H1 (cell line): ENCODE measurements around the gene DPY19L3.

Experiments used
- CREB1 ChIP-seq: IDR thresholded peaks from 2 replicates; pipeline ENCODE4 v1.6.1; 2012; ENCODE audit warnings: inconsistent platforms
- EP300 ChIP-seq, 2 experiments: IDR thresholded peaks; 1 replicate in 1 of 2; 2 replicates in 1 of 2; pipeline ENCODE4 v1.6.1; 2011 to 2012; ENCODE audit warnings: low read depth in 2 of 2, low read length in 2 of 2, mild to moderate bottlenecking in 2 of 2, borderline replicate concordance in 1 of 2, inconsistent platforms in 1 of 2, moderate library complexity in 1 of 2
- EZH2 ChIP-seq: fragments of 200-600 bp; sonication (generic); IDR thresholded peaks from 2 replicates; pipeline ENCODE4 v1.7.1; 2012; ENCODE audit warnings: low read depth, mild to moderate bottlenecking, moderate library complexity, low read length, inconsistent platforms; ENCODE audit not compliant: severe bottlenecking
- JUND ChIP-seq: IDR thresholded peaks from 2 replicates; pipeline ENCODE4 v1.6.1; 2011; ENCODE audit warnings: mild to moderate bottlenecking, improper control_type of control experiment, low read length
- MAFK ChIP-seq: IDR thresholded peaks from 2 replicates; pipeline ENCODE4 v1.6.1; 2012; ENCODE audit warnings: low read depth, mild to moderate bottlenecking, improper control_type of control experiment, low read length
- POLR2A ChIP-seq, 2 experiments: IDR thresholded peaks; 1 replicate in 1 of 2; 2 replicates in 1 of 2; pipeline ENCODE4 v1.6.1; 2011; ENCODE audit warnings: low read depth in 2 of 2, low read length in 2 of 2, mild to moderate bottlenecking in 2 of 2; ENCODE audit errors: control extremely low read depth in 1 of 2
- RXRA ChIP-seq: IDR thresholded peaks from 2 replicates; pipeline ENCODE4 v1.6.1; 2011; ENCODE audit warnings: low read depth, mild to moderate bottlenecking, low read length, moderate library complexity; ENCODE audit not compliant: insufficient read depth
- SIX5 ChIP-seq: IDR thresholded peaks from 2 replicates; pipeline ENCODE4 v1.6.1; 2011; ENCODE audit warnings: mild to moderate bottlenecking, low read depth, low read length
- TF ChIP-seq, protein P1 (sequence below), 3 experiments: IDR thresholded peaks; 1 replicate in 2 of 3; 2 replicates in 1 of 3; pipeline versions ENCODE4 v1.5.1 to v1.6.1; 2011; ENCODE audit warnings: low read length in 3 of 3, mild to moderate bottlenecking in 3 of 3, inconsistent platforms in 2 of 3, low read depth in 1 of 3, moderate library complexity in 1 of 3; ENCODE audit not compliant: insufficient read depth in 1 of 3; ENCODE audit errors: control extremely low read depth in 1 of 3

DNA sequence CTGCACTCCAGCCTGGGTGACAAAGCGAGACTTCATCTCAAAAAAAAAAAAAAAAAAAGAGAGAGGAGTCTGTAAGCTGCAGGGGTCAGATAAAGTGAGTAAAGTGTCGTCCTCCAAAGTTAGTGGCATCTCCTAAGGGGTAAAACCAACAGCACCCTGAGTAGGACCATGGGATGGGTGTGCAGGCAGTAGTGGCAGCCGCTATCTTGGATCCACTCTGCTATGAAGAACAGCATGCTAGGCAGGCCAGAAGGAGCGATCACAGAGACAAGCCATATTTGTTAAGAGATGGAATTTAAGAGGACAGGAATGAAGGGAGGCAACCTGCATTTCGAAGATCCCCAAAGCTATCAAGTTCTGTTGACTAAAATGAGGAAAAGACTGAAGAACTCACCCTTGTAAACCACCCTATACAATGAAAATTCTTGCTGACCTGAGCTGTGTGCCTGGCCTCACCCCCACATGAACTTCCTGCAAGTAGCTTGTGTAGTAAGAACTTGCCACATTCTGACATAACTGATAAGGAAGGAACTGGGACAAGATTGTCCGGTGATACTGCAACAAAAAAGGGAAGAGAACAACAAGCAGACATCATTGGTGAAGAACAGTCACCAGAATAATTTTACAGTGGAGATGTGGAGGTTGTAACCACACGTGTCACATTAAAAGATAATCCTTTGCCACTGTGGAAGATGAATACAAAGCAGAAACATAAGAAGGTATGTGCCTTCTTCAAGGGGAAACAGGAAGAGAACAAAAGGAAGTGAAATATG, 16.2 kb downstream of the DPY19L3 start:
- no peak for TF ChIP-seq RXRA
- TF ChIP-seq JUND, result no peak
- TF ChIP-seq, protein P1, sequence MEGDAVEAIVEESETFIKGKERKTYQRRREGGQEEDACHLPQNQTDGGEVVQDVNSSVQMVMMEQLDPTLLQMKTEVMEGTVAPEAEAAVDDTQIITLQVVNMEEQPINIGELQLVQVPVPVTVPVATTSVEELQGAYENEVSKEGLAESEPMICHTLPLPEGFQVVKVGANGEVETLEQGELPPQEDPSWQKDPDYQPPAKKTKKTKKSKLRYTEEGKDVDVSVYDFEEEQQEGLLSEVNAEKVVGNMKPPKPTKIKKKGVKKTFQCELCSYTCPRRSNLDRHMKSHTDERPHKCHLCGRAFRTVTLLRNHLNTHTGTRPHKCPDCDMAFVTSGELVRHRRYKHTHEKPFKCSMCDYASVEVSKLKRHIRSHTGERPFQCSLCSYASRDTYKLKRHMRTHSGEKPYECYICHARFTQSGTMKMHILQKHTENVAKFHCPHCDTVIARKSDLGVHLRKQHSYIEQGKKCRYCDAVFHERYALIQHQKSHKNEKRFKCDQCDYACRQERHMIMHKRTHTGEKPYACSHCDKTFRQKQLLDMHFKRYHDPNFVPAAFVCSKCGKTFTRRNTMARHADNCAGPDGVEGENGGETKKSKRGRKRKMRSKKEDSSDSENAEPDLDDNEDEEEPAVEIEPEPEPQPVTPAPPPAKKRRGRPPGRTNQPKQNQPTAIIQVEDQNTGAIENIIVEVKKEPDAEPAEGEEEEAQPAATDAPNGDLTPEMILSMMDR (IDR thresholded peaks at IDR 0.05; ENCODE audit: control extremely low read depth in 1 of 3, insufficient read depth in 1 of 3, low read depth in 1 of 3, low read length in 3 of 3), result no peak
- no peak for TF ChIP-seq SIX5
- TF ChIP-seq EP300 (IDR thresholded peaks at IDR 0.05; ENCODE audit: borderline replicate concordance in 1 of 2, low read depth in 2 of 2, low read length in 2 of 2), result no peak
- TF ChIP-seq POLR2A (IDR thresholded peaks at IDR 0.05; ENCODE audit: control extremely low read depth in 1 of 2, low read depth in 2 of 2, low read length in 2 of 2), result no peak
- TF ChIP-seq EZH2, result no peak
- no peak for TF ChIP-seq MAFK
- no peak for TF ChIP-seq CREB1
